Stimulated activated CD4-positive, alpha-beta T cell treated with anti-CD3 and anti-CD28 coated beads, Interleukin-4, amount 100 ng/mL, for 24 hours (primary cell): Measurements from ENCODE around the gene MPV17L2.

ENCODE experiments used
- DNase-seq: peaks from one replicate; pipeline ENCODE4 v3.0.0-alpha.2; 2020

The MPV17L2 gene

GRCh38 chr19:18160971-18161635 lies 31.9 kb upstream of the MPV17L2 start:
- peak; percentile 78 for DNase-seq

- DNase-seq: no peak
Observed at GRCh38 chr19:18161636-18162002, 31.4 kb upstream of the MPV17L2 start.

GRCh38 chr19:18164072-18164471 lies 28.9 kb upstream of the MPV17L2 start:
- DNase-seq: no peak

- no peak for DNase-seq
Observed at GRCh38 chr19:18165794-18166544, 27.0 kb upstream of the MPV17L2 start.

GRCh38 chr19:18167011-18167410 lies 26.0 kb upstream of the MPV17L2 start:
- DNase-seq: no peak

- DNase-seq: peak; percentile 66
Observed at GRCh38 chr19:18167975-18168645, 24.9 kb upstream of the MPV17L2 start.

- DNase-seq: no peak
Observed at GRCh38 chr19:18168673-18169381, 24.2 kb upstream of the MPV17L2 start.

- no peak for DNase-seq
Observed at GRCh38 chr19:18170714-18171255, 22.2 kb upstream of the MPV17L2 start.

- DNase-seq: no peak
Observed at GRCh38 chr19:18171605-18172327, 21.3 kb upstream of the MPV17L2 start.

- no peak for DNase-seq
Observed at GRCh38 chr19:18172331-18173053, 20.5 kb upstream of the MPV17L2 start.

- no peak for DNase-seq
Observed at GRCh38 chr19:18173054-18173571, 19.9 kb upstream of the MPV17L2 start.

- peak; percentile 65 for DNase-seq
Observed at GRCh38 chr19:18173572-18174288, 19.3 kb upstream of the MPV17L2 start, which contains the start of gene IFI30. TSS of gene IFI30 (plus strand) at chr19:18173813. CDS start at chr19:18173842, 29 bp downstream.

GRCh38 chr19:18174983-18175382 lies 18.0 kb upstream of the MPV17L2 start:
- DNase-seq: no peak

GRCh38 chr19:18176367-18177310 lies 16.4 kb upstream of the MPV17L2 start:
- no peak for DNase-seq

GRCh38 chr19:18179957-18180356 lies 13.1 kb upstream of the MPV17L2 start:
- DNase-seq: no peak

GRCh38 chr19:18183529-18183928 lies 9.5 kb upstream of the MPV17L2 start:
- DNase-seq: no peak

GRCh38 chr19:18185538-18185937 lies 7.5 kb upstream of the MPV17L2 start:
- no peak for DNase-seq

GRCh38 chr19:18190278-18190677 lies 2.7 kb upstream of the MPV17L2 start:
- DNase-seq: no peak

- no peak for DNase-seq
Observed at GRCh38 chr19:18191640-18192062, 1.4 kb upstream of the MPV17L2 start.
